ENCODE data around the gene BARHL1. TPM values are rescaled to one million over a fixed set of nuclear protein-coding genes. Genes with fewer than 3 reads are reported as not detected.
A peak's percentile ranks its signal among the peaks of the same experiment; 100 is the strongest.

The BARHL1 gene
- total RNA-seq, 2 donors from 2014 or later, result not detected

- intact Hi-C loops (cut with DNase I), result loop anchor here (5.0 kb wide), 1 partner anchor 66 kb away; no protein-coding TSS in a partner anchor
- Histone ChIP-seq H3K27me3 (replicated peaks; ENCODE audit: insufficient read depth) (peaks cover 3% of the 10 kb centered on the region), H3K9me3 (no peaks in the 10 kb centered on the region), H3K4me3 (no peak overlapping the region), H3K36me3 (no peaks in the 10 kb centered on the region), H3K27ac (no peak overlapping the region), H3K4me1 (replicated peaks) (no peaks in the 10 kb centered on the region)
- WGBS, result 32% methylated on average over 8 of the region's 8 CpGs
- TF ChIP-seq CTCF (IDR thresholded peaks at IDR 0.05) (no peak), POLR2AphosphoS5 (IDR thresholded peaks at IDR 0.05) (no peak), POLR2A (IDR thresholded peaks at IDR 0.05) (no peak)
- DNase-seq (ENCODE audit: low spot score), result no peak
Measured at GRCh38 chr9:132572921-132573320, 9.5 kb upstream of the BARHL1 start.

- no peaks in the 10 kb centered on the region for H3K36me3 ChIP-seq
- H3K27me3 ChIP-seq (replicated peaks; ENCODE audit: insufficient read depth), result peaks cover 23% of the 10 kb centered on the region
- DNase-seq (ENCODE audit: low spot score), result peak; percentile 60
- no peak overlapping the region for H3K4me3 ChIP-seq
- H3K9me3 ChIP-seq, result no peaks in the 10 kb centered on the region
- peak in 3 of 4 experiments; percentile 61 to 79 (median 75) for TF ChIP-seq CTCF (IDR thresholded peaks at IDR 0.05)
- TF ChIP-seq POLR2A (IDR thresholded peaks at IDR 0.05), result no peak
- no peak for TF ChIP-seq POLR2AphosphoS5 (IDR thresholded peaks at IDR 0.05)
- no peaks in the 10 kb centered on the region for H3K4me1 ChIP-seq (replicated peaks)
- WGBS, result 12% methylated on average over 16 of the region's 16 CpGs
- intact Hi-C loops (cut with DNase I), result loop anchor here (2.0 kb wide), 1 partner anchor 166 kb away; no protein-coding TSS in a partner anchor
- no peak overlapping the region for H3K27ac ChIP-seq
Measured at GRCh38 chr9:132575005-132575609, 7.3 kb upstream of the BARHL1 start.

- H3K36me3 ChIP-seq, result no peaks in the 10 kb centered on the region
- TF ChIP-seq POLR2AphosphoS5 (IDR thresholded peaks at IDR 0.05) (no peak), CTCF (IDR thresholded peaks at IDR 0.05) (no peak), POLR2A (IDR thresholded peaks at IDR 0.05) (no peak)
- DNase-seq (ENCODE audit: low spot score), result no peak
- peaks cover 30% of the 10 kb centered on the region for H3K27me3 ChIP-seq (replicated peaks; ENCODE audit: insufficient read depth)
- H3K27ac ChIP-seq, result no peak overlapping the region
- no peaks in the 10 kb centered on the region for H3K4me1 ChIP-seq (replicated peaks)
- intact Hi-C loops (cut with DNase I), result loop anchor here (2.0 kb wide), 1 partner anchor 167 kb away; no protein-coding TSS in a partner anchor
- no peak overlapping the region for H3K4me3 ChIP-seq
- H3K9me3 ChIP-seq, result no peaks in the 10 kb centered on the region
- WGBS, result 86% methylated on average over 5 of the region's 5 CpGs
Measured at GRCh38 chr9:132575811-132576210, 6.6 kb upstream of the BARHL1 start.

GRCh38 chr9:132577119-132577518 is 5.3 kb upstream of the BARHL1 start:
- H3K36me3 ChIP-seq, result no peaks in the 10 kb centered on the region
- TF ChIP-seq POLR2AphosphoS5 (IDR thresholded peaks at IDR 0.05) (no peak), POLR2A (IDR thresholded peaks at IDR 0.05) (no peak), CTCF (IDR thresholded peaks at IDR 0.05) (no peak)
- no peaks in the 10 kb centered on the region for H3K4me1 ChIP-seq (replicated peaks)
- peaks cover 34% of the 10 kb centered on the region for H3K27me3 ChIP-seq (replicated peaks; ENCODE audit: insufficient read depth)
- intact Hi-C loops (cut with DNase I), result no loop called here
- no peaks in the 10 kb centered on the region for H3K9me3 ChIP-seq
- no peak overlapping the region for H3K27ac ChIP-seq
- no peak for DNase-seq (ENCODE audit: low spot score)
- no peak overlapping the region for H3K4me3 ChIP-seq

GRCh38 chr9:132578367-132578932 is 4.0 kb upstream of the BARHL1 start:
- Histone ChIP-seq H3K4me1 (replicated peaks) (no peaks in the 10 kb centered on the region), H3K27me3 (replicated peaks; ENCODE audit: insufficient read depth) (peaks cover 44% of the 10 kb centered on the region), H3K4me3 (no peak overlapping the region), H3K36me3 (no peaks in the 10 kb centered on the region), H3K27ac (no peak overlapping the region), H3K9me3 (no peaks in the 10 kb centered on the region)
- DNase-seq (ENCODE audit: low spot score), result no peak
- WGBS, result 34% methylated on average over 7 of the region's 7 CpGs
- TF ChIP-seq CTCF (IDR thresholded peaks at IDR 0.05), result no peak
- no peak for TF ChIP-seq POLR2A (IDR thresholded peaks at IDR 0.05)
- TF ChIP-seq POLR2AphosphoS5 (IDR thresholded peaks at IDR 0.05), result no peak
- intact Hi-C loops (cut with DNase I), result no loop called here

Data from prostate gland (tissue), 2 donors.